Measurements from ENCODE around the gene FAM234B.

DNA sequence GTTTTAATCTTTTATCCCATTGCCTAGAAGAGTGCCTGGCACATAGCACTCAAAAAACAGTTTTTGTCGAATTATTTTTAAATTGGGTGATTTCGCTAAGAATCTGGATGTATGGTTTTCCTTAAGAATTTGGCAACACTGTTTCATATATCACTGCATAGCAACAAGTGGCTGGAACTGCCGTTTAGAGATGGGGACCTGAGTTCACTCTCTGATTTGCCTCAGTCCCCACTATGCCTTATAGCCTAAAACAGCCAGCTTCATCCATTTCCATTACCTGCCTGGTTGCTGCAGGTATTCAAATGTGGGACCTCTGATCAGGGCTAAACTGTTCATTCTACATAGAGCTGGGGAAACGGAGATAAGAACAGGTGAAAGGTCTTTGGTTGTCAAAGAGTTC is 45.9 kb upstream of the FAM234B start:
- no peak for TF ChIP-seq EZH2 (IDR thresholded peaks at IDR 0.05; ENCODE audit: low read depth)
- TF ChIP-seq, protein P1, sequence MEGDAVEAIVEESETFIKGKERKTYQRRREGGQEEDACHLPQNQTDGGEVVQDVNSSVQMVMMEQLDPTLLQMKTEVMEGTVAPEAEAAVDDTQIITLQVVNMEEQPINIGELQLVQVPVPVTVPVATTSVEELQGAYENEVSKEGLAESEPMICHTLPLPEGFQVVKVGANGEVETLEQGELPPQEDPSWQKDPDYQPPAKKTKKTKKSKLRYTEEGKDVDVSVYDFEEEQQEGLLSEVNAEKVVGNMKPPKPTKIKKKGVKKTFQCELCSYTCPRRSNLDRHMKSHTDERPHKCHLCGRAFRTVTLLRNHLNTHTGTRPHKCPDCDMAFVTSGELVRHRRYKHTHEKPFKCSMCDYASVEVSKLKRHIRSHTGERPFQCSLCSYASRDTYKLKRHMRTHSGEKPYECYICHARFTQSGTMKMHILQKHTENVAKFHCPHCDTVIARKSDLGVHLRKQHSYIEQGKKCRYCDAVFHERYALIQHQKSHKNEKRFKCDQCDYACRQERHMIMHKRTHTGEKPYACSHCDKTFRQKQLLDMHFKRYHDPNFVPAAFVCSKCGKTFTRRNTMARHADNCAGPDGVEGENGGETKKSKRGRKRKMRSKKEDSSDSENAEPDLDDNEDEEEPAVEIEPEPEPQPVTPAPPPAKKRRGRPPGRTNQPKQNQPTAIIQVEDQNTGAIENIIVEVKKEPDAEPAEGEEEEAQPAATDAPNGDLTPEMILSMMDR (conservative IDR thresholded peaks at IDR 0.05), result no peak
